ENCODE measurements around the gene SCAANT1.

SCAANT1 gene

DNA sequence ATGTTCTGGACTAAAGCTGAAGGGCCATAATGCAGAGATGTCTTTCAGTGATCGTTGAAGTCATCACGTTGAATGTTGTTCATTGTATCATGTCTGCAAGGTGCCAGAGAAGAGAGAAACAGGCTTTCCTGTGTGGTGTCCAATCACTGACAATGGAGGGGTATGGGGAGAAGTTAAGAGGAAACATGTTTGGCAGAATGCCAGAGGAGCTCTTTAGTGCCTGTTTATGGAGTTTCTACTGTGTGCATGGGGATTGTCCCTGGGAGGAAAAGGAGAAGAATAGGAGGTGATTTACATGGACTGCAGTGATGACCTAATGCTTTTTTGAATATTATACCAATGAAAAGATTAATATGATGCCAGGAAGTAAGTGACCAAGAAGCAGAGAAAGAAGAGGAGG lies 11.7 kb downstream of the SCAANT1 start:
- DNase-seq (ENCODE audit: low spot score) = no peak

GRCh38 chr3:63900010-63900409 lies 12.2 kb downstream of the SCAANT1 start:
- no peak for DNase-seq (ENCODE audit: low spot score)

- DNase-seq (ENCODE audit: low spot score) = no peak
These were observed 15.7 kb downstream of the SCAANT1 start for GRCh38 chr3:63896332-63897030.

GRCh38 chr3:63895422-63896189 lies 16.6 kb downstream of the SCAANT1 start:
- DNase-seq (ENCODE audit: low spot score) = no peak

GRCh38 chr3:63892773-63893352 lies 19.3 kb downstream of the SCAANT1 start:
- DNase-seq (ENCODE audit: low spot score) = no peak

DNA sequence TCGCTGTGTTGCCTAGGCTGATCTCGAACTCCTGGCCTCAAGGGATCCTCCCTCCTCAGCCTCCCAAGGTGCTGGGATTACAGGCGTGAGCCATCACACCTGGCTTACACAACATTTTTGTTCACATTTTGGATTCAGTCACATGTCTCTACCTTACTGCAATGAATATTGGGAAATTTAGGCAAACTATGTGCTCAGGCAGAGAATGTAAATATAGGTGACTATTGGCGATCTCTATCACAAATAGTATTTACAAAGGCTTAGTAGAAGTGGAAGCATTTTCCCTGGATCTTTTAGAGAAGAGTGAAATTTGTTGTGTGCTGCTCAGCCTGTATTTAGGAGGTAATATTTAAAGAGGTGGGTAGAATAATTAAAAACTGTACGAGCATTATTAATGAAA lies 20.7 kb downstream of the SCAANT1 start:
- no peak for DNase-seq (ENCODE audit: low spot score)

DNA sequence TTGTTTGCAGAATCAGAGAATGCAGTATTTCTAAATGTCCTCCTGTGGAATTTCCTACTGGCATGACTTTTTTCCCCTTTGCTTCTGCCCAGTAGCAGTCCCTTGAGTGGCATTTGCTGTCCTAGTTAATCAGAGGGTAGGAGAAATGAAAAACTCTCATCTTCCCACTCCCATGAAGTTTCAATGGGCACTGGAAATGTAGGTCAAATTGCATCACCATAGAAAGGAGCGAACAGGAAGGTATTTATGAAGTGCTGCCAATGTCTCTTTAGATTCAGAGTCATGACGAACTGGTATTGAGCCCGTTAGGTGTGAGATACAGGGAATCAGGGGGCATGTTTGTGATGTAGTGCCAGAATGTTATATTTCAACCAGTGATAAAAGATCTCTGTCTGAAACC lies 25.3 kb downstream of the SCAANT1 start:
- DNase-seq (ENCODE audit: low spot score) = no peak

DNA sequence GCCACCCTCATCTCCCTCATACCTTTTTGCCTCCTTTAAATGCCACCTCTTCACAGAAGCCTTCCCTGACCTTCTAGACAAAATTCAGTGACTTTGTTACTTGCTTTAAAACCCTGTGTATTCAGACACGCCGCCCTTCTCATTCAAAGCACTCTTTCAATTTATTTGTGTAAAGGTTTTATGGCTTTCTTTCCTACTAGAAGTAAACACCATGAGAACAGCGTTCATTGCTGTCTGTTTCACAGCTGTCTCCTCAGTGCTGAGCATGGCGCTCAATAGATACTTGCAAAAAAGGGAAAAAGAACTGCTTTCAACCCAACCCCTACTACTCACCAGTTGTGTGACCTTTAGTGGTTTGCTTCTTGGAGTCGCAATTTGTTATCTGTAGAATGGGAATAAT lies 31.5 kb downstream of the SCAANT1 start:
- DNase-seq (ENCODE audit: low spot score) = no peak

- no peak for DNase-seq (ENCODE audit: low spot score)
These were observed 33.7 kb downstream of the SCAANT1 start for GRCh38 chr3:63878394-63879060.

DNA sequence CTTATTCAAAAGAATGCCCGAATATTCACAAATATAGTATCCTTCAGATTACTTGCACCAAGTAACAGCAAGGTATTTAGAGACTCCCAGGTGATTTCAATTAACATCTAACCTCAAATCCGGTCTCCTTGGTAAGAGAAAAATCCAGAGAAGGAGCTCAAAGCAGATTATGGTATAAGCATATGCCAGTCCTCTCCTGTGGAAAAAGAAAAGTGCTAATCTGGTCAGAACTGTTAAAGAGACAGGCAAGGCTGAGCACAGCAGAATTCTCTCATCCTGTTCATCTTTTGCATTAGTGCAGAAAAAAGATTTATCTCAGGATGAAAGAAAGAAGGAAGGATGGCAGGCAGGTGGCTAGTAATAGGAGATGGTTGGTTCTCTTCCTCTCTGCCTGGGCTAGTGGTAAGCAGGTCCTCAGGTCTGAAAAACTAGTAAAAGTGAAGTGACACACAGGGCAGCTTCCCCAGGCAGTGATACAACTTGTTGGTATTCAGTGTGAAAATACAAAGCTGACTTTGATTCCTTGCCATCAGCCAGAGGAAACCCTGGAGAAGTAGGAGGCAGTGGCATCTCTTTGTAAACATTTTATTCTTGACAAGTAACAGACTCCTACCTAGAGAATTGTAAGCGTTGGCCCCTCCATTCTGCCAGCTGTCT lies 34.3 kb downstream of the SCAANT1 start:
- DNase-seq (ENCODE audit: low spot score) = no peak

DNA sequence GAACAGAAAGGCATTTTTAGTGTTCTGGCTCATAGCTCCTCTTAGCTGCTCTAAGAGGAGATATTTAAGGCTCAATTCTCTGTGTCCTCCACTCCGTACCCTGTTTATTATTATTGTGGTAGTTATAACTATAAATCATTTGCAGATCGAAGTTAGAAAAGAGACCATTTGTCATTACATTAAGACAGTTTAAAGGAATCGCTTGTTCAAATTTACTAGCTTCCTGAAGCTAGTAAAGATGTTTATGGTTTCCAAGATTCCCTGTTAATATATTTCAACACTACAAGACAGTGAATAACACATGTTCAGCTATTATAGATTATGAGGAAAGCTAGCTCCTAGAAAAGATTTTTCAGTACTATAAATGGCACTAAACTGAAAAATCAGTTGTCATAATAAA lies 35.9 kb downstream of the SCAANT1 start:
- DNase-seq (ENCODE audit: low spot score) = no peak

GRCh38 chr3:63875510-63875909 lies 36.7 kb downstream of the SCAANT1 start:
- DNase-seq (ENCODE audit: low spot score) = no peak

DNA sequence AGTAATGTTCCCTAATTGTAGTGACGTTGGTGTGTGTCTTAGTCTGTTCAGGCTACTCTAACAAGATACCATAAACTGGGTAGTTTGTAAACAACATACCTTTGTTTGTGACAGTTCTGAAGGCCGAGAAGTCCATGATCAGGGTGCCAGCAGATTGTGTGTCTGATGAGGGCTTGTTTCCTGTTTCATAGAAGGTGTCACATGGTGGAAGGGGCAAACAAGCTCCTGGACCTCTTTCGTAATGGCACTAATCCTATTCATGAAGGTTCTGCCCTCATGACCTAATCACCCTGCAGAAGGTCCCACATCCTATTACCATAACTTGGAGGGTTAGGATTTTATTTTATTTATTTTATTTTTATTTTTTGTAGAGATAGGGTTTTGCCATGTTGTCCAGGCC lies 37.4 kb downstream of the SCAANT1 start:
- no peak for DNase-seq (ENCODE audit: low spot score)

GRCh38 chr3:63872135-63872924 lies 39.9 kb downstream of the SCAANT1 start:
- no peak for DNase-seq (ENCODE audit: low spot score)

DNA sequence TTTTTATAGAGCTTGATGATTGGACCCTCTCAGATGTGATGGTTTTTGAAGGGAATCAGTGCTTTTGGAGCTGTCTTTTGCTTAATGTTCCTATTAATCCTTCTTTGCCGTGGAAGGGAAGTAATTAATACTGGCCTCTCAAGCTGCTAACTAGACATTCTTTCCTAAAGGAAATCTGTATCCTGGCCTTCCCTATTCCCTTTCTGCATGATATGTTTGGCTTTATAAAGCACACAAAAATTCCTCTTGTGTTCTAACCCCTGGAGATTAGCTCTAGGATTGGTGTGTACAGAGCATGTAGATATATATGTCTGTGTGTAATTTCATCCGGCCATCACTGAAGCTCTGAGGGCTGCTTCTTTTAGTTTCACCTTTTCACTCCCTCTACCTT lies 41.6 kb downstream of the SCAANT1 start:
- no peak for DNase-seq (ENCODE audit: low spot score)

DNA sequence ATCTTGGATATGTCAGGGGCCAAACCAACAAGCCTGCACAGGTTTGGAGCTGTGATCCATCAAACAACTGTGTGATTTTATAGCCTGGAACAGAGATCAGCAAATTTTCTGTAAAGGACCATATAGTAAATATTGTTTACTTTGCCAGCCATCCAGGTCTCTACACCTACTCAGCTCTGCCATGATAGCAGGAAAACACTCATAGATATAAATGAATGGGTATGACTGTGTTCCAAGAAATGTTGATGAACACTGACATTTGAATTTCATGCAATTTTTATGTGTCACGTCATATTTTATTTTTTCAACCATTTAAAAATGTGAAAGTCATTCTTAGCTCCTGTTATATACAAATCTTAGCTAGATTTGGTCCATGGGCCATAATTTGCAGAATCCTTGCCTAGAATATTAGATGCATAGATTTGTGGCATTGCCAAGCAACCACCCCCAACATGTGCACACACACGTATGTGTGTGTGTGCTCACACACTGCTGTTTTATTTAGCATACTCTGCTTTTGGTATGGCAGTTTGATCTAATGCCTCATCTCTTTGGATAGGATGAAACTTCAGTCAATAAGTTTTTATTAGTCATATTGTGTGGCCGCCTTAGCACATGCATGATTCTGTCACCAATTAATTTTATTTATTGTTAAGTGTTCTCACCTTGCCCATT lies 42.1 kb downstream of the SCAANT1 start:
- no peak for DNase-seq (ENCODE audit: low spot score)

DNA sequence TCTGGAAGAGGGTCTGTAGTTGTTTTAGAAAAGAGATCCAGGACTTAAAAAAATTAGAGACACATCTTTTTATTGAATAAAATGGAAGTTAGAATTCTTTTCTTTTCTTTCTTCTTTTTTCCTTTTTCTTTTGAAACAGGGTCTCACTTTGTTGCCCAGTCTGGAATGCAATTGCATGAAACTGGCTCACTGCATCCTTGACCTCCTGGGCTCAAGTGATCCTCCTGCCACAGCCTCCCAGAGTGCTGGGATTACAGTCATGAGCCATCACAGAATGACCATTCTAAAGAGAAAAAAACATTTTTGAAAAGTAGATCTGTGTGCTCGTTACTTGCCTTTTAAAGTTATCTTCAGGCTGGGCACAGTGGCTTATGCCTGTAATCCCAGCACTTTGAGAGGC lies 45.0 kb downstream of the SCAANT1 start:
- DNase-seq (ENCODE audit: low spot score) = no peak

- no peak for DNase-seq (ENCODE audit: low spot score)
These were observed 47.2 kb downstream of the SCAANT1 start for GRCh38 chr3:63864965-63865327.

GRCh38 chr3:63864008-63864964 lies 47.9 kb downstream of the SCAANT1 start:
- peak; percentile 80 for DNase-seq (ENCODE audit: low spot score)
